ENCODE measurements around the gene FHIT. TPM values are rescaled to one million over a fixed set of nuclear protein-coding genes. Genes with fewer than 3 reads are reported as not detected.

Gene FHIT
- total RNA-seq, 1 donor from 2014 or later = 11.7 TPM

GRCh38 chr3:59839283-59839682 lies 1412.0 kb downstream of the FHIT start:
- DNase-seq (ENCODE audit: extremely low spot score, unreplicated experiment) = no peak
- Mint-ChIP-seq H3K36me3 (no peaks in the 10 kb centered on the region), H3K9me3 (no peaks in the 10 kb centered on the region), H3K27me3 (peaks cover 7% of the 10 kb centered on the region), H3K27ac (no peak overlapping the region), H3K4me3 (no peak overlapping the region), H3K4me1 (ENCODE audit: unreplicated experiment) (no peaks in the 10 kb centered on the region)
- TF ChIP-seq CTCF (conservative IDR thresholded peaks at IDR 0.05) = no peak

- H3K9me3 Mint-ChIP-seq = no peaks in the 10 kb centered on the region
- H3K36me3 Mint-ChIP-seq = no peaks in the 10 kb centered on the region
- H3K27ac Mint-ChIP-seq = no peak overlapping the region
- no peaks in the 10 kb centered on the region for H3K4me1 Mint-ChIP-seq (ENCODE audit: unreplicated experiment)
- H3K27me3 Mint-ChIP-seq = peaks cover 7% of the 10 kb centered on the region
- TF ChIP-seq CTCF (conservative IDR thresholded peaks at IDR 0.05) = no peak
- no peak for DNase-seq (ENCODE audit: extremely low spot score, unreplicated experiment)
- no peak overlapping the region for H3K4me3 Mint-ChIP-seq
Observed at GRCh38 chr3:59836531-59836930, 1414.7 kb downstream of the FHIT start.

- TF ChIP-seq CTCF (conservative IDR thresholded peaks at IDR 0.05) = no peak
- Mint-ChIP-seq H3K27ac (no peak overlapping the region), H3K36me3 (no peaks in the 10 kb centered on the region), H3K9me3 (no peaks in the 10 kb centered on the region), H3K27me3 (no peaks in the 10 kb centered on the region), H3K4me3 (no peak overlapping the region), H3K4me1 (ENCODE audit: unreplicated experiment) (no peaks in the 10 kb centered on the region)
- no peak for DNase-seq (ENCODE audit: extremely low spot score, unreplicated experiment)
Observed at GRCh38 chr3:59832702-59833101, 1418.5 kb downstream of the FHIT start.

- Mint-ChIP-seq H3K9me3 (no peaks in the 10 kb centered on the region), H3K27me3 (no peaks in the 10 kb centered on the region), H3K4me1 (ENCODE audit: unreplicated experiment) (no peaks in the 10 kb centered on the region)
Observed at GRCh38 chr3:59832241-59832640, 1419.0 kb downstream of the FHIT start.

GRCh38 chr3:59831394-59831793 lies 1419.9 kb downstream of the FHIT start:
- DNase-seq (ENCODE audit: extremely low spot score, unreplicated experiment) = no peak
- no peaks in the 10 kb centered on the region for H3K9me3 Mint-ChIP-seq
- no peak for TF ChIP-seq CTCF (conservative IDR thresholded peaks at IDR 0.05)
- H3K27me3 Mint-ChIP-seq = no peaks in the 10 kb centered on the region
- H3K4me1 Mint-ChIP-seq (ENCODE audit: unreplicated experiment) = no peaks in the 10 kb centered on the region
- no peak overlapping the region for H3K27ac Mint-ChIP-seq
- H3K36me3 Mint-ChIP-seq = no peaks in the 10 kb centered on the region
- no peak overlapping the region for H3K4me3 Mint-ChIP-seq

More at GRCh38 chr3:59832241-59832640, 1419.0 kb downstream of the FHIT start:
- Mint-ChIP-seq H3K36me3 (no peaks in the 10 kb centered on the region), H3K27ac (no peak overlapping the region), H3K4me3 (no peak overlapping the region)
- TF ChIP-seq CTCF (conservative IDR thresholded peaks at IDR 0.05) = no peak
- no peak for DNase-seq (ENCODE audit: extremely low spot score, unreplicated experiment)

- no peak overlapping the region for H3K27ac Mint-ChIP-seq
- TF ChIP-seq CTCF (conservative IDR thresholded peaks at IDR 0.05) = no peak
- H3K4me3 Mint-ChIP-seq = no peak overlapping the region
- no peaks in the 10 kb centered on the region for H3K36me3 Mint-ChIP-seq
- H3K9me3 Mint-ChIP-seq = no peaks in the 10 kb centered on the region
- no peak for DNase-seq (ENCODE audit: extremely low spot score, unreplicated experiment)
- no peaks in the 10 kb centered on the region for H3K27me3 Mint-ChIP-seq
- H3K4me1 Mint-ChIP-seq (ENCODE audit: unreplicated experiment) = no peaks in the 10 kb centered on the region
Observed at GRCh38 chr3:59829527-59829926, 1421.7 kb downstream of the FHIT start.
